Fibroblast of lung (primary cell): Measurements from ENCODE around the gene PCDHA8.

Experiments
- CTCF ChIP-seq, 2 donors: IDR thresholded peaks in 1 of 2; conservative IDR thresholded peaks in 1 of 2; 1 replicate in 1 of 2; 2 replicates in 1 of 2; pipeline ENCODE4 v1.5.1; 2011 to 2012; ENCODE audit warnings: low read length in 2 of 2, control low read depth in 1 of 2, inconsistent platforms in 1 of 2, low read depth in 1 of 2, mild to moderate bottlenecking in 1 of 2
- EZH2 ChIP-seq: IDR thresholded peaks from 2 replicates; pipeline ENCODE4 v1.5.1; 2012; ENCODE audit warnings: low read length, control low read depth, mild to moderate bottlenecking; ENCODE audit errors: missing control alignments

- TF ChIP-seq CTCF (conservative IDR thresholded peaks at IDR 0.05 in 1 of 2, IDR thresholded peaks at IDR 0.05 in 1 of 2; ENCODE audit: low read depth in 1 of 2, low read length in 2 of 2) (peak in 1 of 2 donors; percentile 26), EZH2 (no peak)
Measured at GRCh38 chr5:140800816-140801493, 40.0 kb upstream of the PCDHA8 start, which contains the start of gene PCDHA3.
